Psoas muscle (tissue), 8 donors: ENCODE data around the gene EIF4B. TPM values are rescaled to one million over a fixed set of nuclear protein-coding genes. Genes with fewer than 3 reads are reported as not detected.

Experiments
- ATAC-seq, 4 donors: fragments of 200-7000 bp; cut with Tn5 transposase; one replicate each; pipeline ENCODE4 v1.9.1; 2020; ENCODE audit warnings: moderate library complexity in 3 of 4, mild to moderate bottlenecking in 2 of 4
- DNase-seq, 2 donors: peaks; one replicate each; pipeline ENCODE4 v3.0.0-alpha.2; 2020
- H3K27ac ChIP-seq: fragments of 200-600 bp; one replicate; pipeline ENCODE4 v1.8.0; 2022
- H3K27me3 ChIP-seq, 3 donors: fragments of 200-600 bp in 1 of 3; one replicate each; pipeline versions ENCODE4 v1.6.1 to v1.8.0; 2013 to 2022; ENCODE audit warnings: low read length in 2 of 3, mild to moderate bottlenecking in 2 of 3, moderate library complexity in 1 of 3; ENCODE audit not compliant: insufficient read depth in 3 of 3
- H3K36me3 ChIP-seq, 2 donors: fragments of 200-600 bp in 1 of 2; one replicate each; pipeline versions ENCODE4 v1.6.1 to v1.8.0; 2013 to 2022; ENCODE audit warnings: low read depth in 1 of 2, mild to moderate bottlenecking in 1 of 2, moderate library complexity in 1 of 2; ENCODE audit not compliant: insufficient read depth in 1 of 2
- H3K4me1 ChIP-seq: fragments of 200-600 bp; one replicate; pipeline ENCODE4 v1.8.0; 2022
- H3K4me3 ChIP-seq: fragments of 200-600 bp; one replicate; pipeline ENCODE4 v1.8.0; 2022; ENCODE audit warnings: mild to moderate bottlenecking
- H3K9me3 ChIP-seq: fragments of 200-600 bp; one replicate; pipeline ENCODE4 v1.8.0; 2022
- CTCF ChIP-seq: fragments of 200-600 bp; IDR thresholded peaks from one replicate; pipeline ENCODE4 v1.8.0; 2022; ENCODE audit warnings: antibody characterized with exemption
- WGBS, 3 donors: extraction: QIAGEN DNeasy Blood & Tissue Kit; methylation state at CpG; one replicate each; pipeline versions ENCODE4 v1.1.6 to v1.1.7; 2013; 5-methylcytosine and 5-hydroxymethylcytosine counted together
- intact Hi-C, 2 donors: fragments of 100-400 bp; cut with DNase I; formaldehyde crosslinking; loops; one replicate each; pipeline versions ENCODE4 v1.11.0 to v1.14.2; 2022
- polyA plus RNA-seq, 3 donors: library from polyadenylated mRNA; stranded (reverse); fragments of 200-250 nt; gene quantifications; one replicate each; pipeline ENCODE4 v1.2.3, GENCODE V29; 2013
- total RNA-seq, 4 donors: library from RNA; stranded (reverse); fragmentation: NEBNext Ultra II Directional in 2 of 4; extraction: Animal tissue kit (Norgen Biotek cat#: 25700) in 2 of 4; gene quantifications; one replicate each; pipeline versions ENCODE4 v1.2.1 to v1.2.4, GENCODE V29; 2021 to 2023
- donor health status: healthy with polysubstance abuse.
- donor health status: DM: no; HTN: no; CAD: no; lungs with moderate emphysema.
- donor health status: Bipolar disorder and iron deficiency.
- donor health status: healthy.
- donor health status: DM: yes; HTN: yes; CAD: no.
- donor health status: DM: no; HTN: no; CAD: no.
- donor health status: DM: no; HTN: no; CAD: no.
- donor health status: DM: yes; HTN: yes; CAD: no.

Gene EIF4B
- total and polyA plus RNA-seq, 7 donors = 150 to 669 (median 565) TPM

DNA sequence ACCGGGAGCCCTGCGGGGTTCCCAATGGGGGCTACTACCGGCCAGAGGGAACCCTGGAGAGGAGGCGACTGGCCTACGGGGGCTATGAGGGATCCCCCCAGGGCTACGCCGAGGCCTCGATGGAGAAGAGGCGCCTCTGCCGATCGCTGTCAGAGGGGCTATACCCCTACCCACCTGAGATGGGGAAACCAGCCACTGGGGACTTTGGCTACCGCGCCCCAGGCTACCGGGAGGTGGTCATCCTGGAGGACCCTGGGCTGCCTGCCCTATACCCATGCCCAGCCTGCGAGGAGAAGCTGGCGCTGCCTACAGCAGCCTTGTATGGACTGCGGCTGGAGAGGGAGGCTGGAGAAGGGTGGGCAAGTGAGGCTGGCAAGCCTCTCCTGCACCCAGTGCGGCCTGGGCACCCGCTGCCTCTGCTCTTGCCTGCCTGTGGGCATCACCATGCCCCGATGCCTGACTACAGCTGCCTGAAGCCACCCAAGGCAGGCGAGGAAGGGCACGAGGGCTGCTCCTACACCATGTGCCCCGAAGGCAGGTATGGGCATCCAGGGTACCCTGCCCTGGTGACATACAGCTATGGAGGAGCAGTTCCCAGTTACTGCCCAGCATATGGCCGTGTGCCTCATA is 53.3 kb downstream of the EIF4B start:
- TF ChIP-seq CTCF = no peak
- H3K4me1 ChIP-seq = peaks cover 27% of the 10 kb centered on the region
- DNase-seq = peak; percentile 21 to 64
- WGBS, 3 donors = 88 to 93% (median 89%) methylated on average over 21 to 24 of the region's 24 CpGs
- H3K27me3 ChIP-seq = no peaks in the 10 kb centered on the region
- H3K9me3 ChIP-seq = no peaks in the 10 kb centered on the region
- no peak for ATAC-seq
- intact Hi-C loops = no loop called here
- peak overlapping the region; percentile 24 for H3K27ac ChIP-seq
- no peak overlapping the region for H3K4me3 ChIP-seq
- peaks cover 0 to 97% of the 10 kb centered on the region in 2 donors for H3K36me3 ChIP-seq

GRCh38 chr12:53060064-53060720 is 53.9 kb downstream of the EIF4B start:
- DNase-seq = peak in 1 of 2 donors; percentile 12

DNA sequence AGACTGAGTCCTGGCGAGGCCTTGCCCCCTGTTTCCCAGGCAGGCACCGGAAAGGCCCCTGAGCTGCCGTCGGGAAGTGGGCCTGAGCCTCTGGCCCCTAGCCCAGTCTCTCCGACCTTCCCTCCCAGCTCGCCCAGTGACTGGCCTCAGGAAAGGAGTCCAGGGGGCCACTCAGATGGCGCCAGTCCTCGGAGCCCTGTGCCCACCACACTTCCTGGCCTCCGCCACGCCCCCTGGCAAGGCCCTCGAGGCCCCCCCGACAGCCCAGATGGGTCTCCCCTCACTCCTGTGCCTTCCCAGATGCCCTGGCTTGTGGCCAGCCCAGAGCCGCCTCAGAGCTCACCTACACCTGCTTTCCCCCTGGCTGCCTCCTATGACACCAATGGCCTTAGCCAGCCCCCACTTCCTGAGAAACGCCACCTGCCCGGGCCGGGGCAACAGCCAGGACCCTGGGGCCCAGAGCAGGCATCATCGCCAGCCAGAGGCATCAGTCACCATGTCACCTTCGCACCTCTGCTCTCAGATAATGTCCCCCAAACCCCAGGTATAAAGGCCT is 54.5 kb downstream of the EIF4B start:
- TF ChIP-seq CTCF = no peak
- Histone ChIP-seq H3K4me1 (peaks cover 20% of the 10 kb centered on the region), H3K9me3 (no peaks in the 10 kb centered on the region), H3K27ac (peak overlapping the region; percentile 55), H3K27me3 (no peaks in the 10 kb centered on the region), H3K36me3 (peaks cover 0 to 91% of the 10 kb centered on the region in 2 donors), H3K4me3 (no peak overlapping the region)
- intact Hi-C loops = no loop called here
- DNase-seq (peak; percentile 43 to 70), ATAC-seq (no peak)
- 65 to 70% (median 66%) methylated on average over 17 to 18 of the region's 18 CpGs for WGBS, 3 donors

More at GRCh38 chr12:53060064-53060720, 53.9 kb downstream of the EIF4B start:
- no peak for ATAC-seq
- TF ChIP-seq CTCF = no peak
- H3K9me3 ChIP-seq = no peaks in the 10 kb centered on the region
- peaks cover 0 to 97% of the 10 kb centered on the region in 2 donors for H3K36me3 ChIP-seq
- 85 to 88% (median 86%) methylated on average over 12 to 17 of the region's 17 CpGs for WGBS, 3 donors
- H3K27ac ChIP-seq = peak overlapping the region; percentile 55
- intact Hi-C loops = no loop called here
- H3K27me3 ChIP-seq = no peaks in the 10 kb centered on the region
- H3K4me1 ChIP-seq = peaks cover 20% of the 10 kb centered on the region
- no peak overlapping the region for H3K4me3 ChIP-seq

DNA sequence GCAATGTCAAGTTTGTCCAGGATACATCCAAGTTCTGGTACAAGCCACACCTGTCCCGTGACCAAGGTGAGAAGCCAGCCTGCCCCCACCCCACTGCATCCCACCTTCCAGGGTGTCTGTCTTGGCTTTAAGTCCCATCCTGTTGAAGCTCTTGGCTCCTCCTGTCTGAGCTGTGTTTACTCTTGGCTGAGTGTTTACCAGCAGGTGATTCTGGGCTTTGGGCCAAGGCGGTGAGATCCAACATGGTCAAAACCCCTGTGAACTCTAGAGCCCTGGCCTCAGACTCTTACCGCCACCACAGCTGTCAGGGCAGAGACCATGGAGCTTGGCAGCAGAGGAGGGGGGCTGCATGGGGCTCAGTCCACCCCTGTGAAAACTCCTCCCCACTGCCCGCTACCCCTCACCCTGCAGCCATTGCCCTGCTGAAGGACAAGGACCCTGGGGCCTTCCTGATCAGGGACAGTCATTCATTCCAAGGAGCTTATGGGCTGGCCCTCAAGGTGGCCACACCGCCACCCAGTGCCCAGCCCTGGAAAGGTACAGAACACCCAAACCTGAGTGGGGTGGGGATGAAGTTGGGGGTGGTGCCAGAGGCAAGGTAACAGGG is 55.3 kb downstream of the EIF4B start:
- peak overlapping the region; percentile 55 for H3K27ac ChIP-seq
- WGBS, 3 donors = 82 to 85% (median 85%) methylated on average over 5 of the region's 5 CpGs
- TF ChIP-seq CTCF = no peak
- H3K4me1 ChIP-seq = peaks cover 25% of the 10 kb centered on the region
- H3K4me3 ChIP-seq = no peak overlapping the region
- peaks cover 0 to 84% of the 10 kb centered on the region in 2 donors for H3K36me3 ChIP-seq
- H3K27me3 ChIP-seq = no peaks in the 10 kb centered on the region
- ATAC-seq (no peak), DNase-seq (peak; percentile 38 to 56)
- no peaks in the 10 kb centered on the region for H3K9me3 ChIP-seq
- intact Hi-C loops = no loop called here
